ENCODE results near the gene PYY.

Gene PYY

DNA sequence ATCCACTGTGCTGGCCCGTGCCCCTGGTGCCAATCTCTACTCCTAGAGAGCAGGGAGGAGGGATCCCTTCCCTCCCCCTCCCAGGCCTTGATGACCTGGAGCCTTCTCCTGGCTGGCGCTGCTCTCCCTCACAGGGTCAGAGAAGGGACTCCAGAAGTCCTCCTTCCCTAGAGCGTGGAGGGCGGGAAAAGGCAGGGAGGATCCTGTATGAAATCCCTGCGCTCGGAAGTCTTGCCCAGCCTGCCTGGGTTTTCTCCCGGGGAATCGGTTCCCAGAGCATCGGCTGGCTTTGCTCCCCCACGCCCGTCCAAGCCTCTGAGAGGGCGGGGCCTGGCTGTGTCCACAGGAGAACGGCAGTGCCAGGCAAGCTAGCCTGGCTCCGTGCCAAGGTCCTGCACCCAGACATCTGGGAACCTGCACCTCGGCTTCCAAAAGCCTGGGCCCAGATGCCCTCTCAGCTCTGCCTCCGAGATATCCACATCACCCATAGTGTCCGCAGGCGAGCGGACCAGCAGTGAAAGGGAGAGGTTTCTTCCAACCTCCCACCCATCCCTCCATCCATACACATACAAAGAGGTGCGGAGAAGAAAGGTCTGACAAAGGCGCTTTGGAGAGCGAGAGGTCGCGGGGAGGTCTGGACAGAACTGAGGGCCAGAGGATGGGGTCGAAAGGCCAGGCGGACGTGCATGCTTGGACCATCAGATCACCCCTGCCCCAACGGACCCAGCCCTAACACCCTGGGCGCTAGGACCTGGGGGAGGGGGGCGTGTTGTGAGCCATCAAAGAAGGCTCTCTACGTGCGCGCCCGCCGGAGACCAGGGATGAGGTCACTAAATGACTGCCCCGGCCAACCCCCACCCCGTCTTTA lies 47.5 kb downstream of the PYY start:
- Histone ChIP-seq H3K4me3 (peak overlapping the region; percentile 76 to 93), H3K27ac (peak overlapping the region; percentile 95 to 96), H3K27me3 (no peaks in the 10 kb centered on the region), H3K9me3 (no peaks in the 10 kb centered on the region), H3K36me3 (no peaks in the 10 kb centered on the region), H3K4me1 (peaks cover 0 to 33% (median 23%) of the 10 kb centered on the region in 4 donors)
- intact Hi-C loops (cut with DNase I; ENCODE audit: low total_unique reads) = no loop called here
- TF ChIP-seq, protein P1, sequence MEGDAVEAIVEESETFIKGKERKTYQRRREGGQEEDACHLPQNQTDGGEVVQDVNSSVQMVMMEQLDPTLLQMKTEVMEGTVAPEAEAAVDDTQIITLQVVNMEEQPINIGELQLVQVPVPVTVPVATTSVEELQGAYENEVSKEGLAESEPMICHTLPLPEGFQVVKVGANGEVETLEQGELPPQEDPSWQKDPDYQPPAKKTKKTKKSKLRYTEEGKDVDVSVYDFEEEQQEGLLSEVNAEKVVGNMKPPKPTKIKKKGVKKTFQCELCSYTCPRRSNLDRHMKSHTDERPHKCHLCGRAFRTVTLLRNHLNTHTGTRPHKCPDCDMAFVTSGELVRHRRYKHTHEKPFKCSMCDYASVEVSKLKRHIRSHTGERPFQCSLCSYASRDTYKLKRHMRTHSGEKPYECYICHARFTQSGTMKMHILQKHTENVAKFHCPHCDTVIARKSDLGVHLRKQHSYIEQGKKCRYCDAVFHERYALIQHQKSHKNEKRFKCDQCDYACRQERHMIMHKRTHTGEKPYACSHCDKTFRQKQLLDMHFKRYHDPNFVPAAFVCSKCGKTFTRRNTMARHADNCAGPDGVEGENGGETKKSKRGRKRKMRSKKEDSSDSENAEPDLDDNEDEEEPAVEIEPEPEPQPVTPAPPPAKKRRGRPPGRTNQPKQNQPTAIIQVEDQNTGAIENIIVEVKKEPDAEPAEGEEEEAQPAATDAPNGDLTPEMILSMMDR (IDR thresholded peaks at IDR 0.05) = no peak
- peak; percentile 85 to 91 for DNase-seq

DNA sequence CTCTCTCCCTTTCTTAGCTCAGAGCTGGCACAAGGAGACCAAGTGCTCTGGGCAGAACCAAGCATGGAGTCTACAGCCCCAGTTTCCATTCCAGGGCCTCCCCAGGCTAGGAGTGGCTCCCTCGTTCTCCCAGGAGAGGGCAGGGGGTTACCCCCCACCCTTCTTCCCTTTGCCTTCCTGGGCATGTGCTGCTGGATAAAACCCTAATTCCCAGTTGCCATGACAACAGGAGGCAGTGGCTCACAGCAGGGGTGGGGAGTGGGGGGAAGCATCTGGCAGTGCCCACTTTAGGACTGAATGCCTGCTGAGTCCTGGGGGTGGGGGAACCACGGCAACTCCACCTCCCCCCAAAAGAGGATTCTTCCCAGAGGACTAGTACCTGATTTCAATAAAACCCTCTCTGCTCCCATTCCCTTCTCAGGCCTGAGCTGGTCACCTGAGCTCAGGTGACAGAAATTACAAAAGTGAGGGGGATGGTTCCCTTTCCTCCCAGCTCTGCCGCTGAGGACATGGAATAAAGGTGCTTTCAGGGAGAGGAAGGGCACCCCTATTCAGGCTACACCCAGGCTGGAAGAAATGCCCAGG lies 48.2 kb downstream of the PYY start:
- H3K27me3 ChIP-seq = no peaks in the 10 kb centered on the region
- no peaks in the 10 kb centered on the region for H3K9me3 ChIP-seq
- TF ChIP-seq, protein P1 (IDR thresholded peaks at IDR 0.05) = no peak
- no peak for DNase-seq
- peaks cover 0 to 40% (median 29%) of the 10 kb centered on the region in 4 donors for H3K4me1 ChIP-seq
- peak overlapping the region; percentile 76 to 93 for H3K4me3 ChIP-seq
- intact Hi-C loops (cut with DNase I; ENCODE audit: low total_unique reads) = no loop called here
- H3K27ac ChIP-seq = peak overlapping the region; percentile 95 to 96
- H3K36me3 ChIP-seq = no peaks in the 10 kb centered on the region

Data from tibial artery (tissue), 4 donors.